ENCODE data around the gene SPEF2. TPM values are rescaled to one million over a fixed set of nuclear protein-coding genes. Genes with fewer than 3 reads are reported as not detected.

Gene SPEF2
- total and polyA plus RNA-seq, 9 of the 15 experiments (the other 6 are each of a cell fraction or from before 2014, with no cell fraction given), result 0.11 to 0.62 (median 0.20) TPM; not detected in 2

DNA sequence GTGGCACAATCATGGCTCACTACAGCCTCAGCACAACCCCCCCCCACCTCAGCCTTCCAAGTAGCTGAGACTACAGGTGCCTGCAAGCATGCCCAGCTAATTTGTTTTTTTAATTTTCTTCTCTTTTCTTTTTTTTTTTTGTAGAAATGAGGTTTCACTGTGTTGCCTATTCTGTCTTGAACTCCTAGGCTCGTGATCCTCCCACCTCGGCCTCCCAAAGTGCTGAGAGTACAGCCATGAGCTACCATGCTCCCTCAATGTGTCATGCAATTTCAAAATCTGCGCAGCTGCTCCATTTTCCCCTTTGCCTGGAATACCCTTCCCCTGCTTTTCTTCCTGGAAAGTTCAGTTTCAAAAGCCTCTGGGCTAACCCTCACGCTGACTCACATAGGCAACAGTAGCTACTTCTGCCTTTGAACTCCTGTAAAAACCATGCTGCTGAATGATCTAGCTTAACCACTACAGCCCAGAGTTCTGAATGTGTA is 168.0 kb downstream of the SPEF2 start (continued):
- TF ChIP-seq, protein P1, sequence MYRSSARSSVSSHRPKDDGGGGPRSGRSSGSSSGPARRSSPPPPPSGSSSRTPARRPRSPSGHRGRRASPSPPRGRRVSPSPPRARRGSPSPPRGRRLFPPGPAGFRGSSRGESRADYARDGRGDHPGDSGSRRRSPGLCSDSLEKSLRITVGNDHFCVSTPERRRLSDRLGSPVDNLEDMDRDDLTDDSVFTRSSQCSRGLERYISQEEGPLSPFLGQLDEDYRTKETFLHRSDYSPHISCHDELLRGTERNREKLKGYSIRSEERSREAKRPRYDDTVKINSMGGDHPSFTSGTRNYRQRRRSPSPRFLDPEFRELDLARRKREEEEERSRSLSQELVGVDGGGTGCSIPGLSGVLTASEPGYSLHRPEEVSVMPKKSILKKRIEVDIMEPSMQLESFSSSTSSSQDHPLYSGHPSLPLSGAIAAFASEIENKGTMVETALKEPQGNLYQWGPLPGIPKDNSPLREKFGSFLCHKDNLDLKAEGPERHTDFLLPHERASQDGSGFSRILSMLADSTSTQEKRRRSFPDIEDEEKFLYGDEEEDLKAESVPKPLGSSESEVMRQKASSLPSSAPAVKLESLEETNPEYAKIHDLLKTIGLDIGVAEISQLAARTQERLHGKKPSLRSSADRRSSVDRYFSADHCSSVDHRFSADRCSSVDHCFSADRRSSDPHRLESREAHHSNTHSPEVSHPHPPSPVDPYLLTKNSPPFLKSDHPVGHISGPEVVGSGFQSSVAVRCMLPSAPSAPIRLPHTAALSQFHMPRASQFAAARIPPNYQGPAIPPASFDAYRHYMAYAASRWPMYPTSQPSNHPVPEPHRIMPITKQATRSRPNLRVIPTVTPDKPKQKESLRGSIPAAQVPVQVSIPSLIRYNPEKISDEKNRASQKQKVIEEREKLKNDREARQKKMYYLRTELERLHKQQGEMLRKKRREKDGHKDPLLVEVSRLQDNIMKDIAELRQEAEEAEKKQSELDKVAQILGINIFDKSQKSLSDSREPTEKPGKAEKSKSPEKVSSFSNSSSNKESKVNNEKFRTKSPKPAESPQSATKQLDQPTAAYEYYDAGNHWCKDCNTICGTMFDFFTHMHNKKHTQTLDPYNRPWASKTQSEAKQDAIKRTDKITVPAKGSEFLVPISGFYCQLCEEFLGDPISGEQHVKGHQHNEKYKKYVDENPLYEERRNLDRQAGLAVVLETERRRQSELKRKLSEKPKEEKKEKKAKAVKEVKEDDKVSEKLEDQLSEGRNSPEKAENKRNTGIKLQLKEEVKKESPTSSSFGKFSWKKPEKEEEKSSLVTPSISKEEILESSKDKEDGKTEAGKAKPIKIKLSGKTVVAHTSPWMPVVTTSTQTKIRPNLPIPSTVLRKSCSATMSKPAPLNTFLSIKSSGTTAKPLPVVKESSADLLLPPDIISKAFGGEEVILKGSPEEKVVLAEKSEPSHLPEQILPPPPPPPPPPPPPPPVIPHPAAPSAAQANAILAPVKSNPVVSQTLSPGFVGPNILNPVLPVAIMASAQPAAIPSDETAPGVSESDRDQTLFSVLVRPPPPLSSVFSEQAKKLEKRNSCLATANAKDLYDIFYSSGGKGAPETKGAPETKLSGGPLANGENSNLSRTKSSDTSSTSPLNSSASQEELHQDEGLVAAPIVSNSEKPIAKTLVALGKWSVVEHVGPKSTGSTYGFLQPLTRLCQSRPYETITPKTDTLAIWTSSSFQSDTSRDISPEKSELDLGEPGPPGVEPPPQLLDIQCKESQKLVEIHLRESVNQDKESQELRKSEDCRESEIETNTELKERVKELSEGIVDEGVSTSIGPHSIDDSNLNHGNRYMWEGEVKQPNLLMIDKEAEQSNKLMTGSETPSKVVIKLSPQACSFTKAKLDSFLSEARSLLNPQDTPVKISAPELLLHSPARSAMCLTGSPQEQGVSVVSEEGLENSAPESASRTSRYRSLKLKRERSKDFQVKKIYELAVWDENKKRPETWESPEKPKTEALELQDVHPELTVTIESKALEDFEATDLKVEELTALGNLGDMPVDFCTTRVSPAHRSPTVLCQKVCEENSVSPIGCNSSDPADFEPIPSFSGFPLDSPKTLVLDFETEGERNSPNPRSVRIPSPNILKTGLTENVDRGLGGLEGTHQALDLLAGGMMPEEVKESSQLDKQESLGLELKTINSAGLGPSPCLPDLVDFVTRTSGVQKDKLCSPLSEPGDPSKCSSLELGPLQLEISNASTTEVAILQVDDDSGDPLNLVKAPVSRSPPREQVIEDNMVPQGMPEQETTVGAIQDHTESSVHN (IDR thresholded peaks at IDR 0.05; ENCODE audit: borderline replicate concordance in 1 of 2, low read depth in 1 of 2), result no peak
- no peak for TF ChIP-seq HMGN3 (IDR thresholded peaks at IDR 0.05; ENCODE audit: borderline replicate concordance, extremely low read depth, insufficient read length, low read depth, low read length)
